ENCODE data around the gene ZMYND15.

DNA sequence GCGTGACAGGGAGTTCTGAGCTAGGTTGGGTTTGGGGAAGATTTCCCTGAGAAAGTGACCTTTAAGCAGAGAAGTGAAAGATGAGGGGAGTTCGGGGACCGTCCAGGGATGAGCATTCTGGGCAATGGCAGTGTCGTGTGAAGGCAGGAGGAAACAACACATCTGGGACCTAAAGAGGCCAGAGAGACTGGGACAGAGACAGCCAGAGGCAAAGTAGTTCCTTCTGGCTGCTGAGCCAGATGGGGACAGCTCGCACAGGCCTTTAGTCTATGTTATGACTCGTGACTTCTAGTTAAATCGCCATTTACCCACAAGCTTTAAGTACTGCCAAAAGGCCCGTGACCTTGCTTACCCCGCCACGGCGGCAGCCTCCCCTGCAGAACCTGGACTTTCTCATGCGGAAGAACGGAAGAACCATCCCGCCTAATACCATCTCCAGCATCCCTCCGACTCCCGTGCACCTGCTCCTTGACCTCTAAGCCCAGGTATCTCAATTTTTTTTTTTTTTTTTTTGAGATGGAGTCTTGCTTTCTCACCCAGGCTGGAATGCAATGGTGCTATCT, 16.9 kb upstream of the ZMYND15 start:
- TF ChIP-seq EZH2 (IDR thresholded peaks at IDR 0.05; ENCODE audit: borderline replicate concordance, insufficient read depth, low read length, poor library complexity, severe bottlenecking) (no peak), MXI1 (conservative IDR thresholded peaks at IDR 0.05; ENCODE audit: poor library complexity, severe bottlenecking) (no peak), POLR2AphosphoS5 (IDR thresholded peaks at IDR 0.05) (no peak), EP300 (conservative IDR thresholded peaks at IDR 0.05; ENCODE audit: poor library complexity, severe bottlenecking) (no peak), REST (IDR thresholded peaks at IDR 0.05; ENCODE audit: borderline replicate concordance) (no peak)
- TF ChIP-seq, protein P1, sequence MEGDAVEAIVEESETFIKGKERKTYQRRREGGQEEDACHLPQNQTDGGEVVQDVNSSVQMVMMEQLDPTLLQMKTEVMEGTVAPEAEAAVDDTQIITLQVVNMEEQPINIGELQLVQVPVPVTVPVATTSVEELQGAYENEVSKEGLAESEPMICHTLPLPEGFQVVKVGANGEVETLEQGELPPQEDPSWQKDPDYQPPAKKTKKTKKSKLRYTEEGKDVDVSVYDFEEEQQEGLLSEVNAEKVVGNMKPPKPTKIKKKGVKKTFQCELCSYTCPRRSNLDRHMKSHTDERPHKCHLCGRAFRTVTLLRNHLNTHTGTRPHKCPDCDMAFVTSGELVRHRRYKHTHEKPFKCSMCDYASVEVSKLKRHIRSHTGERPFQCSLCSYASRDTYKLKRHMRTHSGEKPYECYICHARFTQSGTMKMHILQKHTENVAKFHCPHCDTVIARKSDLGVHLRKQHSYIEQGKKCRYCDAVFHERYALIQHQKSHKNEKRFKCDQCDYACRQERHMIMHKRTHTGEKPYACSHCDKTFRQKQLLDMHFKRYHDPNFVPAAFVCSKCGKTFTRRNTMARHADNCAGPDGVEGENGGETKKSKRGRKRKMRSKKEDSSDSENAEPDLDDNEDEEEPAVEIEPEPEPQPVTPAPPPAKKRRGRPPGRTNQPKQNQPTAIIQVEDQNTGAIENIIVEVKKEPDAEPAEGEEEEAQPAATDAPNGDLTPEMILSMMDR (IDR thresholded peaks at IDR 0.05; ENCODE audit: poor library complexity, severe bottlenecking): no peak
